DMS153 (cell line): Measurements from ENCODE around the gene DCLK2.
A peak's percentile ranks its signal among the peaks of the same experiment; 100 is the strongest.

Experiments used
- DNase-seq: peaks from one replicate; lab custom pipeline; 2025; lab: John Stamatoyannopoulos, UW

The DCLK2 gene

GRCh38 chr4:150078041-150078578 is at the start of gene DCLK2:
TSS of gene DCLK2 (plus strand) at chr4:150078445. CDS start at chr4:150079028, 583 bp downstream.
- peak; percentile 58 for DNase-seq

- DNase-seq = no peak
Observed at GRCh38 chr4:150032541-150032940, 45.7 kb upstream of the DCLK2 start.

DNA sequence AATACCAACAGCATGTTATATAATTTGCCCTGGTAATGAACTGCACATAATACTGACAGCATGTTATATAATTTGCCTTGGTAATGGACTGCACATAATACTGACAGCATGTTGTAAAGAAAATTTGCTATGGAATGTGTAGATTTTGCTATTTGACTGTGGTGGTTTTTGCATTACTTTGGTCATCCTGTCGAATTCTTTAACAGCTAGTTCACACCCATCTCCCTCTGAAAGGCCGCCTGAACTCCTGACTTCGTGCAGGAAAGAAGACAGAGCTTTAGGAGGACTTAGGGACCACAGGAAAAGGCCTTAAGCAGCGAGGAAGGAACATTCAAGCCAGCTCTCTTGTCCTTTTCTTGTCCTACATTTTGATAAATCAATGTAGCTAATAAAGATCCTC is 45.2 kb upstream of the DCLK2 start:
- DNase-seq = no peak

DNA sequence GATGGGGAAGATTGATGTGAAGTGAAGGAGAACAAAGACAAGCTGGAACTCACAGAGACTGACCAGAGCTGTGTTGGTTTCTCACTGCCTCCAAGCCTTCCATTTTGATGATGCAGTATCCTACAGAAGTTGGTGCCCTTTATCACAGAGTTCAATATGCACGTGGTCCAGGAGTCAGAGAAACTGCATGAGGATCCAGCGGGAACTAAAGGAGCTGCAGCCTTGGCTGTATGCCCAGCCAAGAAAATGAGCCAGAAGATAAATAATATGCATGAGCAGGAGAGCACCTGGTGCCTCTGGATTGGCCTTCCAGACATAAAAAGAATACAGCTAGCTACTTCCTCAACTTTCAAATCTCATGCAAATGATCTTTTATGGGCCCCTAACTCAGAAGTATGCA is 44.3 kb upstream of the DCLK2 start:
- DNase-seq = peak; percentile 57

DNA sequence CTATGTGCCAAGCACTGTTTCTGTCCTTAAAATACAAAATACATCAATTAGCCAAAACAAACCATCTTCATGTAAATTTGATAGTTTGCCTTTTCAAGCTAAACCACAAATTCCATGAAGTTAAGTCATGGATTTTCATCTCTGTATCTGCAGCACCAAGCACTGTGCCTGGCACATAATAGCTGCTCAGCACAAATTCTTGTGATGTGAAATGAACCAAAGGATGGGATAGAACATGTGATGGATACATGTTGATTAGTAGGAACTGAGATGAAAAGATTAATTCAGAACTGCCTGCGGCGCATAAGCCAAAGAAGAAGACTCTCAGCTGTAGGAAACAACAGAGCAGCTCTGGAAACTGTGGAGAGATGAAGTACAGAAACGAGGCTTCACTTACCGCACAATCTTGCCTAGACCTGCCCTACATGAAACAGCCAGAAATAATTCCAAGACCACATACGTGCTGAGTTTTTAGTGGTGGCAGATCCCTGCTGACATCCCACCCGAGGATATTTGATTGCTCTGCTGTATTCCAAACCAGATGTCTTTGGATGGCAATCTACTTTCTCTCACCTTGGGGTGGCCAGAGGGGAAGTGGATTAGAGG is 40.9 kb upstream of the DCLK2 start:
- no peak for DNase-seq

DNA sequence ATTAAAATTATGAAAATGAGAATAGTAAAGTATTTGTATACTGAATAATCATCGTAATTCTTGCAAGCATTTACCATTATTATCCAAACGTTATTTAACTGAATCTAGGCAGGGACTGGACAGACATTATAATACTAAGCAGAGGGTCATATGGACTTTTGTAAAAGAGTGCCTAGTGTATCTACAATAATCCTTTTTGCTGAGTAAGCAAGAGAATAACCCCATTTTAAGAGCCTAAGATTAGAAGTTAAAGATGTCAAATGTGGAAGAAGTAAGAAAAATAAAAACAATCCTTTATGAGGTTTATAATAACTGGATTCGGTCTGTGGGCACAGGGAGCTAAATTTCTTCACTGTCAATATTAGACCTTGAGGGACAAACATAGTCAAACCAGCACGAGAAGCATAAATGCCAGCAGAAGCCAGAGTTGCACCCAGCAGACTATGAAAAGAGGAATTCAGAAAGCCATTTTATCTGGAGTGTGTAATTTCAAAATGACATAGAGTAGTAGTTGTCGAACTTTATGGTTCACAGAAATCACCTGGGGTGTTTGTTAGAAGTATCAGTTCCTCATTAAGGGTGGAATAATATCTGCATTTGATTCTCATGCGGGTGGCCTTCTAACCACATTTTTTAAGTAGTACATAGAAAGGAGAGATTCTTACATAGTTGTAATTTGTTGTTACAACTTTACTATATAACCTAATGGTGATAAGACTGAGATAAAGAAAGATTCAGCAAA is 39.7 kb upstream of the DCLK2 start:
- no peak for DNase-seq

GRCh38 chr4:150039274-150040127 is 38.7 kb upstream of the DCLK2 start:
- no peak for DNase-seq

DNA sequence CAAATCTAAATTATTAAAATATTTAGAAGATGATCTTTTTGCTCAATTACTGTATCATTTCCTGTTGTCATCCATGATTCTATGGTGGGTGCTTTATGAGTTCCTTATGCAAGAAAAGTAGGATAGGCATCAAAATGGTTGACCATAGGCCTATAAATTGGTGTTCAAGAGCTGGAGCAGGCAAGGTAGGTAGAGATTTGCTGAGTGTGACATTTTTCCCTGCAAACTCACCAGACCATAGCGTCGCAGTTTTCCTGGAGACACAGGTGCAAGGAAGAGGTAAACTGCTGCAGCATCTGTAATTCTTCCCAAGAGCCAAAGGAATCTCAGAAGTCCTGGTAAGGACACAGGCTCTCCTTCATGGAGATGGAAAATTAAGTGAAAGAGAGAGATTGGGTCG is 33.7 kb upstream of the DCLK2 start:
- no peak for DNase-seq

GRCh38 chr4:150045410-150045809 is 32.8 kb upstream of the DCLK2 start:
- DNase-seq = no peak

GRCh38 chr4:150046728-150047217 is 31.5 kb upstream of the DCLK2 start:
- no peak for DNase-seq

DNA sequence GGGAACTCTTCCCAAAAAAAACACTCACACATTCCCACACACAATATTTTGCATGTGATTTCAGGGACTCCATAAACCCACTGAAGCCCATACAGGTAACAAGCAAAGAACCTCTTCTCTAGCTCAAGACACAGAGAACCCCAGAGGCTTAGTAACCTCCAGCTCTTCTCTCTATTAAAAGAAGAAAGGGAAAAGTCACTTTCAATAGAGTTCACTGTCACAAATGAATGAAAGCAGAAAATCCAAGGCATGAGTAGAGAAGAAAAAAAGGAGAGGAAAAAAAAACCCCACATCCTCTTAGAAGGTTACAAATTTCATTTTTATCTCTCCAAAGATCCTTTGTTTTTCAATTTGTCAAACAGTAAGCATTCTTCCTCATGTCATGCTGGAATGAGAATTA is 30.7 kb upstream of the DCLK2 start:
- no peak for DNase-seq

GRCh38 chr4:150049682-150050081 is 28.6 kb upstream of the DCLK2 start:
- DNase-seq = no peak

GRCh38 chr4:150050566-150050965 is 27.7 kb upstream of the DCLK2 start:
- DNase-seq = no peak

DNA sequence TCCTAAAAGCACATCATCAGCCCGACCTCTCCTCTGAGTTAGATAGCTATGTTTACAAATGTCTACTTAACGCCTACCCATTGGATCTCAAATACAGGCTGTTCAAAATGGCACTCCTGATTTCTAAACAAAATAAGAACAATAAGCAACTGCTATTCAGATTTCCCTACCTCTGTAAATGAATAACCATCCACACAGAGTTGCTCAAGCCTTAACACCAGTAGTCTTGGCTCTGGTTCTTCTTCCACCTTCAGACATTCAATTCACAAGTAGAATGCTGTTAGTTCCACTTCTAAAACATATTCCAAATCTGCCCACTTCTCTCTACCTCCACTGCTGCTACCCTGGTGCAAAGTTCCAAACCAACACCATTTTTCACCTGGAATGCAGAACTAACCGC is 27.1 kb upstream of the DCLK2 start:
- DNase-seq = no peak

DNA sequence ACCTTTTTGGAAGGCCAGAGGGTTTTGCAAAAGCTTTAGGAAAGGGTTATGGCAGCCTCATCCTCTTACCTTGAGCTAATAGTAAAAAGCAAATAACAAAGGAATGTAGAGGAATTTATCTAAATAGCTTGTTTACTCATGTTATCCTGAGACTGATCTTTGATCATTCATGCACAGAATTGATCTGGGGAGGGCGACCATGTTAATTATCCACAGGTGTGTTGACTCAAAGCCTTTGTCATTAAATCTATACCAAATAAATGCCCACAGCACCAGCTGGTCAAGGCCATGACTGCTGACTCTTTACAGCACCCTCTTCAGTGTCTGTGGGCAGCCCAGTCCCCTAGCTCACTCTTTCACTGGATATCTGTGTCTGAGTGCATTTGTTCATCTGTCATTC is 22.8 kb upstream of the DCLK2 start:
- DNase-seq = no peak

DNA sequence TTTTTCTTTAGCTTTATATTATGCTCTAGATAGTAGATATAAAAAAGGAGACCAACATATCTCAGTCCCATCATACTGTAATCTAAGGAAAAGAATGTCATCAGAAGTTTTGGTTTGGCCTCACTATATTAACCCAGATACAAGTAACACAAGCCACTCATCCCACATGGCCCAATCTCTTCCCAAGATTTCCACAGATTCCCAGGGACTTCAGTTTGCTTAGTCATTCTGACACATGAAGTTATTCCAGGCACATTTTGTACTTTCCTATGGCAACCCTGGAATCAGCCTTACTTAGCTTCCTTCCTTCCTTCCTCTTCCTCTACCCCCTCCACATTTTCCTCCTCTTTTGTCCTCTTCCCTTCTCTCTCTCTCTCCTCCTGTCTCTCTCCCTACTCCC is 21.7 kb upstream of the DCLK2 start:
- DNase-seq = no peak

- no peak for DNase-seq
Observed at GRCh38 chr4:150061086-150061776, 17.0 kb upstream of the DCLK2 start.

- DNase-seq = no peak
Observed at GRCh38 chr4:150063128-150063527, 15.1 kb upstream of the DCLK2 start.

- no peak for DNase-seq
Observed at GRCh38 chr4:150065740-150066139, 12.5 kb upstream of the DCLK2 start.

- no peak for DNase-seq
Observed at GRCh38 chr4:150067859-150068258, 10.4 kb upstream of the DCLK2 start.

DNA sequence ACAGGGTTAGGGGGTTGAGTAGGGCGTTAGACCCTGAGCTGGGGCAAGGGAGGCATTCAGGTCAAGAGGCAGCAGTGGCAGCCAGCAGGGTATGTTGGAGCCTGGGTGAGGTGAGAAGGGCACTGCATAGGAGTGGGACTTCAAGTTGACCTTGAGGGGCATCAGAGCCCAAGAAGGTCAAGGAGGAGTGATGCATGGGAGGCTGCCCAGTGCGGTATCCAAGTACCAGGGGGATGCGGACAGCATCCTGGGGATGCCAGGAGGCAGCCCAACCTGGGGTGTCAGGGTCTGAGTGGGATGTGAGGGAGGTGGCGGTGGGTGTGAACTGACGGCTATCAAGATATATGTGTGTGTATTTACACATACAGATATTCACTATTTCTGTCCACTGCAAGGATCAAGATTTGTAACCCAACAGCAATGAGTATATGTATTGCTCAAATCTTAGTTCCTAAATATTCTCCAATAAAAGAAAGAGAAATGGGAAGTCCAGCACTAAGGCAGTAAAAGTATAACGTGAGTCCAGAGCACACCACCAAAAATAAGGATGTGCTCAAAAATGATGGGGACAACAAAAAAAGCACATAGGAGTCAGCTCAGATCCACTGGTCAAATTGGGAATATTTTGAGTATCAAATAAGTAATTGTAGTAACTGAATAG is 9.8 kb upstream of the DCLK2 start:
- DNase-seq = no peak
